ENCODE measurements around the gene MYBPHL.

DNA sequence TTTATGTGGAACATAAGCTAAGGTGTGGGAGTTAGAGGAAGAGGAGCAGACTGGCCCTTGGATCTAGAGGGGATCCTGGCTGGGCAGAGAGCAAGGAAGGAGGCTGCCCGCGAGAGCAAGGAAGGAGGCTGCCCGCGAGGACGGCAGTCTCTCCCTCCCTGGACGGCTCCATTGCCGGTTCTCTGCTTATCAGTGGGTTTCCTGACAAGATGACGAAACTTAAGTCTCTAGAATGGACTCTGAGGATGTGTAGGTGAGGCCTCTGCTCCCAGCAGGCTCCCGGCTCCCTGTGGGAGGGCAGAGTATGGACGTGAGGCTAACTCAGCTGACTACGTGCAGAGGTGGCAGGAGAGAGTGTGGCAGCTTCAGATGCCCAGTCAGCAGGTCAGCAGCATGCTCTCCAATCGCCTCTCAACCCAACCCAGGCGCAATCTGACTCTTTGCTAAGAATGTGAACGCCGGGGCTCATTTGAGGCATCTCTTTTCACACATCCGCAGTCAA lies 6.1 kb downstream of the MYBPHL start:
- TF ChIP-seq, protein P1, sequence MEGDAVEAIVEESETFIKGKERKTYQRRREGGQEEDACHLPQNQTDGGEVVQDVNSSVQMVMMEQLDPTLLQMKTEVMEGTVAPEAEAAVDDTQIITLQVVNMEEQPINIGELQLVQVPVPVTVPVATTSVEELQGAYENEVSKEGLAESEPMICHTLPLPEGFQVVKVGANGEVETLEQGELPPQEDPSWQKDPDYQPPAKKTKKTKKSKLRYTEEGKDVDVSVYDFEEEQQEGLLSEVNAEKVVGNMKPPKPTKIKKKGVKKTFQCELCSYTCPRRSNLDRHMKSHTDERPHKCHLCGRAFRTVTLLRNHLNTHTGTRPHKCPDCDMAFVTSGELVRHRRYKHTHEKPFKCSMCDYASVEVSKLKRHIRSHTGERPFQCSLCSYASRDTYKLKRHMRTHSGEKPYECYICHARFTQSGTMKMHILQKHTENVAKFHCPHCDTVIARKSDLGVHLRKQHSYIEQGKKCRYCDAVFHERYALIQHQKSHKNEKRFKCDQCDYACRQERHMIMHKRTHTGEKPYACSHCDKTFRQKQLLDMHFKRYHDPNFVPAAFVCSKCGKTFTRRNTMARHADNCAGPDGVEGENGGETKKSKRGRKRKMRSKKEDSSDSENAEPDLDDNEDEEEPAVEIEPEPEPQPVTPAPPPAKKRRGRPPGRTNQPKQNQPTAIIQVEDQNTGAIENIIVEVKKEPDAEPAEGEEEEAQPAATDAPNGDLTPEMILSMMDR (conservative IDR thresholded peaks at IDR 0.05 in 1 of 2, IDR thresholded peaks at IDR 0.05 in 1 of 2; ENCODE audit: low read depth in 1 of 2, low read length in 2 of 2) = no peak
- TF ChIP-seq EZH2 (IDR thresholded peaks at IDR 0.05; ENCODE audit: low read length, missing control alignments) = no peak
